ENCODE results near the gene PKHD1. TPM values are rescaled to one million over a fixed set of nuclear protein-coding genes. Genes with fewer than 3 reads are reported as not detected.

PKHD1 gene
- total and polyA plus RNA-seq, 4 donors: 0.06 TPM; not detected in 3

DNA sequence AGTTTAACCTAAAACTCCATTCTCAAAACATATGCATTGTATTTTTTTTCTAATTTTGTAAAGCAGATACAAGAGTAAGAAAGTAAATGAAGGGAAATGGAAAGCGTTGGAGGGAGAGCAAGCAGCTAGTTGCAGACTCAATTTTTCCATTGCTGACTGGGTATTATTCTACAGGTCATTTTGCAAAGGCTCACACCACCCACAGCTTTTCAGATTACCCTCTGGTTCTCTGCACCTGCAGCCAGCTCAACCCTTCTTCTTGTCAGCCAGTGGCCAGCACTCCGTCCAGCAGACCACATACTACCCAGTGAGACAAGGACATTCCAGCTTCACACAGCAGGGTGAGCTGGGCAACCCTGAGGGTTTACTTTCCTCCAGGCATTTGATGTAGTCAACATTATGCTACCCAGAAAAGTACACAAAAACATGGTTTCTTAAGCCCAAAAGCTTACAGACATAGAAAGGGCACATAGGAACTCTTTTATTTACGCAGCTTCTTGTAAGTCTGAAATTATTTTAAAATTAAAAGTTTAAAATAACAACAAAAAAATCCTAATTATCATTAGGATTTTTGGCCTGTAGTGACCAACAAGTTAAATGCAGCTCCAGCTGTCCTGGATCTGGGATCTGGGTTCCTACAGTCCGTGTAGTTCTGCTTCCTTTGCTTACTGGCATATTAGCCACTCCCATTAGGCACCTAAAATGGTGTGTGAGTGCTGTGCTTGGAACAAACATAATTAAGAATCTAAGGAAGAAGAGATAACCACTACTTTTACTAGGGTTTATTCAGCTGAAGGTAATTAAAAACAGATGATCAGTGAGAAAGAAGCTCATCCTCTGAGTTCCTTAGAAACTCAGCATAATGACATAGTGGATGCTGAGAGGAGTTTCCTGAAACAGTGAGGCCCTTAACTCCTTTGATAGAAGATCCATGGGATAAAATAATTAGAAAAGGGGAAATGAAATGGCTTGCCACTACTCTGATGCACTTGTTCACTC, 185.3 kb downstream of the PKHD1 start:
- Histone ChIP-seq H3K4me1 (ENCODE audit: control insufficient read depth in 1 of 2, insufficient read depth in 2 of 2, low read length in 2 of 2) (no peaks in the 10 kb centered on the region), H3K9me3 (ENCODE audit: control insufficient read depth, low read length) (no peaks in the 10 kb centered on the region), H3K4me3 (ENCODE audit: low read length in 2 of 2) (no peak overlapping the region), H3K27me3 (ENCODE audit: control insufficient read depth in 1 of 2, insufficient read depth in 2 of 2, low read length in 1 of 2) (no peaks in the 10 kb centered on the region), H3K36me3 (ENCODE audit: control insufficient read depth in 1 of 2, insufficient read depth in 2 of 2, low read length in 1 of 2) (no peaks in the 10 kb centered on the region), H3K27ac (ENCODE audit: low read depth in 1 of 2, low read length in 2 of 2) (no peak overlapping the region)
- WGBS, 2 donors: 63 to 70% methylated on average over 4 of the region's 4 CpGs
- ATAC-seq (ENCODE audit: low FRiP score) (no peak), DNase-seq (no peak)
- intact Hi-C loops (cut with DNase I): no loop called here

DNA sequence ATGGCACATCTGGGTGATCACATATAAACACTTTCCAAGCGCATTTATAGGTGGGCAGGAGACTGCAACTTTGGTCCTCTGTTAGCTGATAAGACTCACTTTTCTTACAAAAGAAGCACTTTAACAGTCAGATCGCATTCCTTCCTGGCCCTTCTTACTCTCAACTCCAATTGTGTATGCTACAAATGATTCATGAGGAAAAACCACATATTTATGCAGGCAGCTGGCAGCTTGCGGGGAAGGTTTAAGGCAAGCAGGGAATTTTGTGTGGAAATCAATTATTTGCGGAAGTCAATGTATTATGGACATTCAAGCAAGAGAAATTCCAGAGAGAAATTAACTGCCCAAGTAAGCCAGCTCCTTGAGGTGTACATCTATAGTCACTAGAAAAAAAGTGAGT, 194.0 kb downstream of the PKHD1 start:
- DNase-seq: no peak
- Histone ChIP-seq H3K36me3 (ENCODE audit: control insufficient read depth in 1 of 2, insufficient read depth in 2 of 2, low read length in 1 of 2) (no peaks in the 10 kb centered on the region), H3K27ac (ENCODE audit: low read depth in 1 of 2, low read length in 2 of 2) (no peak overlapping the region), H3K27me3 (ENCODE audit: control insufficient read depth in 1 of 2, insufficient read depth in 2 of 2, low read length in 1 of 2) (peaks cover 0 to 1% of the 10 kb centered on the region in 2 donors), H3K4me1 (ENCODE audit: control insufficient read depth in 1 of 2, insufficient read depth in 2 of 2, low read length in 2 of 2) (no peaks in the 10 kb centered on the region), H3K4me3 (ENCODE audit: low read length in 2 of 2) (no peak overlapping the region), H3K9me3 (ENCODE audit: control insufficient read depth, low read length) (no peaks in the 10 kb centered on the region)
- intact Hi-C loops (cut with DNase I): no loop called here
- ATAC-seq (ENCODE audit: low FRiP score): no peak
- 51 to 64% methylated on average over 4 of the region's 4 CpGs for WGBS, 2 donors

DNA sequence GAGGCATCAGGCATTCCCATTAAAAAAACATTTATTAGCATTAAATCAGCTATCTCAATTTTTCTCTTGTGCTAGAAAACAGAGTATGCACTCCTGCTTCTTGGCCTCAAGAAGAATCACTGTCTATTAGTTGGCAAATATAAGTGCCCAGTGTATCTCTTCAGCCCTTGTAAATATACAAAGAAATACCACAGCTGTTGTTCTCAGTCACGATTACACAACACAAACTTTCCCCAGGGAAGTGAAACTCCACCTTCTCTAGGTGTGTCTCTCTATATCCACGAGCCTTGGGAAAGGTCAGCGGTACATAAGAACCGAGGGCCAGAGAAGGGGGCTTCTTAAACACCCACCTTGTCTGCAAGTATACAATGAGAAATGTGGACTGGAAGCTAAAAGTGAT, 194.7 kb downstream of the PKHD1 start:
- no peaks in the 10 kb centered on the region for H3K4me1 ChIP-seq (ENCODE audit: control insufficient read depth in 1 of 2, insufficient read depth in 2 of 2, low read length in 2 of 2)
- no peaks in the 10 kb centered on the region for H3K36me3 ChIP-seq (ENCODE audit: control insufficient read depth in 1 of 2, insufficient read depth in 2 of 2, low read length in 1 of 2)
- intact Hi-C loops (cut with DNase I): no loop called here
- no peak for DNase-seq
- H3K27ac ChIP-seq (ENCODE audit: low read depth in 1 of 2, low read length in 2 of 2): no peak overlapping the region
- WGBS, 2 donors: 69 to 79% methylated on average over 4 of the region's 4 CpGs
- H3K4me3 ChIP-seq (ENCODE audit: low read length in 2 of 2): no peak overlapping the region
- peaks cover 0 to 1% of the 10 kb centered on the region in 2 donors for H3K27me3 ChIP-seq (ENCODE audit: control insufficient read depth in 1 of 2, insufficient read depth in 2 of 2, low read length in 1 of 2)
- ATAC-seq (ENCODE audit: low FRiP score): no peak
- H3K9me3 ChIP-seq (ENCODE audit: control insufficient read depth, low read length): no peaks in the 10 kb centered on the region

- no peak overlapping the region for H3K4me3 ChIP-seq (ENCODE audit: low read length in 2 of 2)
- intact Hi-C loops (cut with DNase I): no loop called here
- no peak for DNase-seq
- H3K4me1 ChIP-seq (ENCODE audit: control insufficient read depth in 1 of 2, insufficient read depth in 2 of 2, low read length in 2 of 2): no peaks in the 10 kb centered on the region
- no peak overlapping the region for H3K27ac ChIP-seq (ENCODE audit: low read depth in 1 of 2, low read length in 2 of 2)
- ATAC-seq (ENCODE audit: low FRiP score): no peak
- H3K9me3 ChIP-seq (ENCODE audit: control insufficient read depth, low read length): no peaks in the 10 kb centered on the region
- WGBS, 2 donors: 79 to 86% methylated on average over 3 of the region's 3 CpGs
- H3K36me3 ChIP-seq (ENCODE audit: control insufficient read depth in 1 of 2, insufficient read depth in 2 of 2, low read length in 1 of 2): no peaks in the 10 kb centered on the region
- H3K27me3 ChIP-seq (ENCODE audit: control insufficient read depth in 1 of 2, insufficient read depth in 2 of 2, low read length in 1 of 2): peaks cover 0 to 1% of the 10 kb centered on the region in 2 donors
These were observed 195.1 kb downstream of the PKHD1 start for GRCh38 chr6:51892339-51892738.

GRCh38 chr6:51891784-51892183, 195.6 kb downstream of the PKHD1 start:
- intact Hi-C loops (cut with DNase I): no loop called here
- DNase-seq (no peak), ATAC-seq (ENCODE audit: low FRiP score) (no peak)
- Histone ChIP-seq H3K27me3 (ENCODE audit: control insufficient read depth in 1 of 2, insufficient read depth in 2 of 2, low read length in 1 of 2) (peaks cover 0 to 1% of the 10 kb centered on the region in 2 donors), H3K9me3 (ENCODE audit: control insufficient read depth, low read length) (no peaks in the 10 kb centered on the region), H3K4me3 (ENCODE audit: low read length in 2 of 2) (no peak overlapping the region), H3K36me3 (ENCODE audit: control insufficient read depth in 1 of 2, insufficient read depth in 2 of 2, low read length in 1 of 2) (no peaks in the 10 kb centered on the region), H3K4me1 (ENCODE audit: control insufficient read depth in 1 of 2, insufficient read depth in 2 of 2, low read length in 2 of 2) (no peaks in the 10 kb centered on the region), H3K27ac (ENCODE audit: low read depth in 1 of 2, low read length in 2 of 2) (no peak overlapping the region)
- WGBS, 2 donors: 71 to 75% methylated on average over 4 of the region's 4 CpGs

GRCh38 chr6:51887859-51888258, 199.6 kb downstream of the PKHD1 start:
- Histone ChIP-seq H3K27ac (ENCODE audit: low read depth in 1 of 2, low read length in 2 of 2) (no peak overlapping the region), H3K4me1 (ENCODE audit: control insufficient read depth in 1 of 2, insufficient read depth in 2 of 2, low read length in 2 of 2) (no peaks in the 10 kb centered on the region), H3K9me3 (ENCODE audit: control insufficient read depth, low read length) (no peaks in the 10 kb centered on the region), H3K36me3 (ENCODE audit: control insufficient read depth in 1 of 2, insufficient read depth in 2 of 2, low read length in 1 of 2) (no peaks in the 10 kb centered on the region), H3K27me3 (ENCODE audit: control insufficient read depth in 1 of 2, insufficient read depth in 2 of 2, low read length in 1 of 2) (no peaks in the 10 kb centered on the region), H3K4me3 (ENCODE audit: low read length in 2 of 2) (no peak overlapping the region)
- intact Hi-C loops (cut with DNase I): no loop called here
- no peak for ATAC-seq (ENCODE audit: low FRiP score)
- WGBS, 2 donors: 55 to 64% methylated on average over 2 of the region's 2 CpGs
- no peak for DNase-seq

GRCh38 chr6:51885957-51886356, 201.5 kb downstream of the PKHD1 start:
- intact Hi-C loops (cut with DNase I): no loop called here
- DNase-seq (no peak), ATAC-seq (ENCODE audit: low FRiP score) (no peak)
- no peaks in the 10 kb centered on the region for H3K36me3 ChIP-seq (ENCODE audit: control insufficient read depth in 1 of 2, insufficient read depth in 2 of 2, low read length in 1 of 2)
- H3K27ac ChIP-seq (ENCODE audit: low read depth in 1 of 2, low read length in 2 of 2): no peak overlapping the region
- no peaks in the 10 kb centered on the region for H3K4me1 ChIP-seq (ENCODE audit: control insufficient read depth in 1 of 2, insufficient read depth in 2 of 2, low read length in 2 of 2)
- no peaks in the 10 kb centered on the region for H3K9me3 ChIP-seq (ENCODE audit: control insufficient read depth, low read length)
- no peaks in the 10 kb centered on the region for H3K27me3 ChIP-seq (ENCODE audit: control insufficient read depth in 1 of 2, insufficient read depth in 2 of 2, low read length in 1 of 2)
- no peak overlapping the region for H3K4me3 ChIP-seq (ENCODE audit: low read length in 2 of 2)
- WGBS, 2 donors: 47 to 59% methylated on average over 2 of the region's 2 CpGs

DNA sequence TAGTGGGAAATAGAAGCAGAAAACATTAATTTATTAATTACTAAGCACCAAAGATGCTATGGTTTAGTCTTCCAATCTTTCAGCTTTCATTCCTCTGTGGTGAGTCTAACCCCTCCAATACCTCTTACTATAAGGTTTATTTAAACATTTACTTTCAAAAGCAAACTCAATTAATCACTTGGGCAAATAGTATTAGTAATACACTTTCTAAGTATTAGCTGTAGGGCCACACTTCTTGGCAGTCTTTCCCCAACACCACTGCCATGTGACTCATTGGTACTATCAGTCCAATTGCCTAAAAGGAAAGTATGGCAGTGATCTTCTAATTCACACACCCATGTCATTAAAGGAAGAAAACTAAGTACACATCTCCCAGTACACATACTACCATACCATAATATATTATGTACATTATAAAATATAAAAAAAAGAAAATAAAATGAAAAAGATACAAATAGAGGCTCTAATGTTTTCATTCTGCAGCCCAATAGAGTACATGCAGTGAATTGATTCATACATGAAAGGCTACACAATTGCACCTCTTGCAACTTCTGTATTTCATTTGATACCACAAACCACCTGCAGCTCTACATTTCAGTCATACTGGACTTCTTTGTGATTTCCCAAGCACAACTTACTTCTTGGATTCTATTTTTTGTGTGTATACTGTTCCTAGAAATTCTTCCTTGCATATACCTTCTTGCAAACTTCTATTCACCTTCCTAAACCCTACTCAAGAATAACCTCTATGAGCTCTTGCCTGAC, 218.6 kb downstream of the PKHD1 start:
- DNase-seq (no peak), ATAC-seq (ENCODE audit: low FRiP score) (no peak)
- intact Hi-C loops (cut with DNase I): no loop called here
- no peak overlapping the region for H3K27ac ChIP-seq (ENCODE audit: low read depth in 1 of 2, low read length in 2 of 2)
- no peak overlapping the region for H3K4me3 ChIP-seq (ENCODE audit: low read length in 2 of 2)
- peaks cover 0 to 2% of the 10 kb centered on the region in 2 donors for H3K4me1 ChIP-seq (ENCODE audit: control insufficient read depth in 1 of 2, insufficient read depth in 2 of 2, low read length in 2 of 2)
- no peaks in the 10 kb centered on the region for H3K9me3 ChIP-seq (ENCODE audit: control insufficient read depth, low read length)
- no peaks in the 10 kb centered on the region for H3K36me3 ChIP-seq (ENCODE audit: control insufficient read depth in 1 of 2, insufficient read depth in 2 of 2, low read length in 1 of 2)
- no peaks in the 10 kb centered on the region for H3K27me3 ChIP-seq (ENCODE audit: control insufficient read depth in 1 of 2, insufficient read depth in 2 of 2, low read length in 1 of 2)
